HG02763 (cell line): ENCODE results near the gene KCNJ10.
"Not testable (repeated sequence)": the region's sequence is repeated elsewhere in the genome, so short reads cannot be mapped to it uniquely, and the experiment has no call there.

Experiments used
- ATAC-seq: cut with Tn5 transposase; IDR thresholded peaks from one replicate; pipeline ENCODE4 v1.9.1; 2021; ENCODE audit warnings: mild to moderate bottlenecking, moderate library complexity; ENCODE audit not compliant: unreplicated experiment

KCNJ10 gene

GRCh38 chr1:160069460-160070231 is at the start of gene KCNJ10:
Gene KCNJ10, minus strand, starts transcription at chr1:160070160. Its CDS starts 27,628 bp downstream, at chr1:160042532.
- ATAC-seq, result no peak

DNA sequence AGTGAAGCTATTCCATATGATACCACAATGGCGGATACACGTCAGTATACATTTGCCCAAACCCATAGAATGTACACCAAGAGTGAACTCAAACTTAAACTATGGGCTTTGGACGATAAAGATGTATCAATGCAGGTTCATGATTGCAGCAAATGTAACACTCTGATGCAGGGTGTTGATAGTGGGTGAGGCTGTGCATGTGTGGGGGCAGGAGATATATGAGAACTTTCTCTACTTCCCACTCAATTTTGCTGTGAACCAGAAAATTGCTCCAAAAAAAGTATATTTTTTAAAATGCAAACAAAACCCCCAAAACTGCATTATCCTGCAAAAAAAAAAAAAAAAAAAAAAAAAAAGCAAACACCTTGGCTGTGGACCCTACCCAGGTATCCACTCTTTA is 49.0 kb upstream of the KCNJ10 start:
- ATAC-seq, result no peak

DNA sequence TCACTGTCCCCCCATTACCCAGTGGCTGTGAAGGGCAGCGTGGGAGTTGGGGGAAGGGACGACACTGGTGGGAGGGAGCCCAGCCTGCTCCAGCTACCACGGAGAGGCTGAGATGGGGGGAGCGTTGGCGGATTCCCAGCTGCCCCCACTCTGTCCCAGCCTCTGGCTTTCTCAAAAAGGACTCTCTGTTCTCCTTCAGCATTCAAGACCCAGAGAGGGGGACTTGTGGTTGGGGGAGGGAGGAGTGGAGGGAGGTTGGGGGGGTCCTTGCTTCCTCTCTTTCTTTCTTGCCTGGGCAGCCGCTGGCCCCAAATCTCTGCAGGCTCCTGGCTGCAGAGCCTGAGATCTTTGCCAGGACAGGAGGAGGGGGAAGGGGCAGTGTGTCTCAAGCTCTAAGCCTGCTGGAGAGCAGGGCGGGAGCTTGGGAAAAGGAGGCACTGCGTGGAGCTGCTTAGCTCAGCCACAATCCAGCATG is 47.8 kb upstream of the KCNJ10 start:
- ATAC-seq, result no peak

DNA sequence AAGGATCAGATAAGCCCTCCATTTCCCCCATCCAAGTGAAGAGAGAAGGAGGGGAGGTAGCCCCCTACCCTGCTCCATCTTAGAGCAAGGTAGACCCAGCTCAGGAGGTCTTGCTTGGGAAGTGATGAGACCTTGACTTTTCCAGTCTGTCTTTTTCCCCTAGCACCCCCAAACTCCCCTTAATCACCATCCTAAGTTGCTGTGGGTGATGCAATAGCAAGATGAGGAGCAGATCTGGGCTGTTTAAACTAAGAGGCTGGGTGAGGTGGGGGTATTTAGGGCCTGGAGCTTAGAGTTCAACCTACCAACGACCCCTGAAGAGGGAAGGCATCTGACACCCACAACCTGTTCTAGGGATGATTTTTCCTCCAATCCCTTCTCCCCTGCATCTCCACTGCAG is 47.3 kb upstream of the KCNJ10 start:
- ATAC-seq, result no peak

GRCh38 chr1:160116283-160117147 is 46.6 kb upstream of the KCNJ10 start:
- ATAC-seq, result no peak

GRCh38 chr1:160115545-160116282 is 45.8 kb upstream of the KCNJ10 start, which contains the start of gene ATP1A2:
Gene ATP1A2, plus strand, starts transcription at chr1:160115759. Its CDS starts 103 bp downstream, at chr1:160115862.
- ATAC-seq, result no peak

- ATAC-seq, result no peak
These were observed 44.1 kb upstream of the KCNJ10 start for GRCh38 chr1:160114085-160114484.

GRCh38 chr1:160113407-160113806 is 43.4 kb upstream of the KCNJ10 start:
- no peak for ATAC-seq

- no peak for ATAC-seq
These were observed 42.4 kb upstream of the KCNJ10 start for GRCh38 chr1:160112357-160112756.

GRCh38 chr1:160111462-160111861 is 41.5 kb upstream of the KCNJ10 start:
- not testable (repeated sequence) for ATAC-seq

DNA sequence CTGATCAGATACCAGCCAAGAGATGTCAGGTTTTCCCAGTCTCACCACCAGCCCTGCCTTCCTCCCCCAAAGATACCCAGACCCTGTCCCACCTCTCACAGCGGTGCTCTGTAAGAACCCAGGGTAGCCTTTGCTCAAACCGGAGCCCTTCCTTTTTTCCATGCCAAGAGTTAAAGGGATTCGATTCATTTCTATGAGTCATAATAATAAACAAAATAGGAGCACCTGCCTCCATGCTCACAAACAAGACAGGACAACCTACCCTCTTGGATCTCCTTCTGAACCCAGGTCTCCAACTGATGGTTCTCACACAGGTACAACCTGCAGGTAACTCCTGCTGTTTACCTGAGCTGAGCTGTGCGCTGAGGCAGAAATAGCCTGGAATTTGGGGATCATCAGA is 39.7 kb upstream of the KCNJ10 start:
- ATAC-seq, result no peak

DNA sequence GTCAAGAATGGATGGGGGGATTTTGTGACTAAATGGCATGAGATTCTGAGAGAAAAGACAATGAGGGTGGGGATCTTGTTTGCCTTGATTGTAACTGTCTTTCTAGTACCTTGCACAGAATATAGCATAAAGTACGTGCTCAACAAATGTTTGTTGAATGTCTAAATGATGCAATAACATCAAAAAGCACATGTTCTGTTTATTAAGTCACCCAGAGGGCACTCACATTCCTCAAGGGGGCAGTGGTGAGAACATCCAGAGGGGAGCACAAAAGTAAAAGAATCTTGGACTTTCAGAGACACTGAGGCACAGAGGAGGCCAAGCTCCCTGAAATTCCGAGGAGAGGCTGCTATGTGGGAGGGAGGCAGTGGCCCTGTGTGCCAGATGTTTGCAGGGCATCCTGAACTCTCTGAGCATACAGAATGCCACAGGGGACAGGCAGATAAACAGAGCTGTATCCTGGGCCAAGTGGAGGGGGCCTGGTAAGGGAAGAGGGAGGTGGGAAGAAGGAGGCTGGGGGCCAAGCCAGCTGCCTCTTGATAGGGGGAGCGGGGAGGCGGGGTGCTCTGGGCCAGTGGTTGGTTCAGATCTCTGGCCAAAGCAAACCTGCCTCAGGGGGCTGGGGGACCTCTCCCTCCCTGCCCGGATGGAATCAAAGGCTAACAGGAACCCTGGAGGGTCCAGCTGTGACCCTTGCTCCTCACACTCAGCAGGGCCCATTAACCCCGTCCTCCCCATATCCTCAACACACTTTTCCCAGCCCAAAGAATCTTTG is 39.1 kb upstream of the KCNJ10 start:
- ATAC-seq, result no peak

GRCh38 chr1:160107512-160107911 is 37.6 kb upstream of the KCNJ10 start:
- ATAC-seq, result no peak

DNA sequence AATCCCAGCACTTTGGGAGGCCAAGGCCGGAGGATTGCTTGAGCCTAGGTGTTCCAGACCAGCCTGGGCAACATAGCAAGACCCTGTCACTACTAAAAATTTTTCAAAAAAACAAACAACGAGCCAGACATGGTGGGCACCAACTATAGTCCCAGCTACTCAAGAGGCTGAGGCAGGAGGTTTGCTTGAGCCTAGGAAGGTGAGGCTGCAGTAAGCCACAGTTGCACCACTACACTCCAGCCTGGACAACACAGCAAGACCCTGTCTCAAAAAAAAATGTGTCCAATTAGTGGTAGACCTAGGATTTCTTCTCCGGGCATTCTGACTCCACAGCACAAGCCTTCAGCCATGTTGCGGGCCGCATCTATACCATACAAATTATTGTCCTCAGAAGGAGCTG is 35.2 kb upstream of the KCNJ10 start:
- ATAC-seq, result no peak

GRCh38 chr1:160104486-160104885 is 34.5 kb upstream of the KCNJ10 start:
- ATAC-seq, result no peak

DNA sequence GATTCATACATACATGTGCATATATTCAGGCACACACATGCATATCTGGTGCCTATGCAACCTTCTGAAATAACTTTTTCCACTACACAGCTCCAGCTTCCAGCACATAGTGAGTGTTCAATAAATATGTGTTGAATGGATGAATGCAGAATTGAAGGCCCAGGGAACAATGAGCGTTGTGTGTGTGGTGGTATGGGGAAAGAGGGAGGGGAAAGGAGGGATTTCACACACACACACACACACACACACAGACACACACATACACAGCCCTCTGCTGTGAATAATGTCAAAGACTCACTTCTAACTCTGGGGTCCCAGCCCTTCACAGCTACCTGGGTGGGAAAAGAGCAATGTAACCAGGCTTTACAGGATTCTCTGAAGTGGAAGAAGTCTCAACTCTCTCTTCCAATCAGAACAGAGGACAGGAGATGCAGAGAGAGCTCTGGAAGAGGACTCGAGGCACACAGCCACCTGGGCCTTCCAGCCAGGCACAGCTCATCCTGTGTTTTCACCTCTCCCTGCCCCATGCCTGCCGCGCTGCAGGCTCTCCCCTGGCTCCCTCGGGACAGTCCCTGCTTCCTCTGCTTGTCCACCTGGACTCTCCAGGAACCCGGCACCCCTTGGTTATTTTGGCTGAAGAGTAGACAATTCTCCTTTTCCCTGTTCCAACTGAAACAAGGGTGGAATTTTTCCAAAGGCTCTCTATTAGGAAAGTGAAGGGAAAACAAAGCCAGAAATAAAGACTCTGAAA is 33.9 kb upstream of the KCNJ10 start:
- ATAC-seq, result no peak

DNA sequence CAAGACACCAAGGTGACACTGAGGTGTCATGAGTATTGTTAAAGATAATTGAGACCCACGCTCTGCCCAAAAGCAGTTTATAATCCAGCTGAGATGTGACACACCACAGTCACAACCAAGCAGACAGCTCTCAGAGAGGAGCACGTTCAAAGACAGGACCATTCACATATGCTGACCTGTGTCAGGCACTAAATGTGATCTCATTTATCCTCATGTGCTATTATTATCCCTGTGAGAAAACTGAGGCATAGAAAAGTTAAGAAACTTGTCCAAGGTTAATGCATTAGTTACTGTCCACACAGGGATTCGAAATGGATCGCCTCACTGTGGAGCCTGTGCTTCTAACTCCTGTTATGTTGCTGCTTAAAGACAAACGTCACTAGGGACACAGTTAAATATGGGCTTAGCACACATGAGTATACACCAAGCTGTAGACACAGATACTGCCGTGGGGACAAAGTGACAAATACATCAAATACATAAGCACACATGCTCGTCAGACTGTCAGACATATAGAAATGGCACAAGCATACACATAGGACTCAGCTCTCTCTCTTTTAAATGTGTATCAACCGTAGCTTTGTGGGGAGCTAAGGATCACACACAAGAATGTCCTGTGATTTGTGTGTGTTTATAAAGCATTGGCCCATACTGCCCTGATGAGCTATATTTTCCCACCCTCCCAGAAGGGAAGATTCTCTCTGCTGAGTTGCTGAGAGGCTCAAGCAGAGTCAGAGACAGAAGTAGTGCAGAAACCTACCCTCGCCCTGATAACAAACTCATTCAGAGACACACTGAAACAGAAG is 32.0 kb upstream of the KCNJ10 start:
- no peak for ATAC-seq

DNA sequence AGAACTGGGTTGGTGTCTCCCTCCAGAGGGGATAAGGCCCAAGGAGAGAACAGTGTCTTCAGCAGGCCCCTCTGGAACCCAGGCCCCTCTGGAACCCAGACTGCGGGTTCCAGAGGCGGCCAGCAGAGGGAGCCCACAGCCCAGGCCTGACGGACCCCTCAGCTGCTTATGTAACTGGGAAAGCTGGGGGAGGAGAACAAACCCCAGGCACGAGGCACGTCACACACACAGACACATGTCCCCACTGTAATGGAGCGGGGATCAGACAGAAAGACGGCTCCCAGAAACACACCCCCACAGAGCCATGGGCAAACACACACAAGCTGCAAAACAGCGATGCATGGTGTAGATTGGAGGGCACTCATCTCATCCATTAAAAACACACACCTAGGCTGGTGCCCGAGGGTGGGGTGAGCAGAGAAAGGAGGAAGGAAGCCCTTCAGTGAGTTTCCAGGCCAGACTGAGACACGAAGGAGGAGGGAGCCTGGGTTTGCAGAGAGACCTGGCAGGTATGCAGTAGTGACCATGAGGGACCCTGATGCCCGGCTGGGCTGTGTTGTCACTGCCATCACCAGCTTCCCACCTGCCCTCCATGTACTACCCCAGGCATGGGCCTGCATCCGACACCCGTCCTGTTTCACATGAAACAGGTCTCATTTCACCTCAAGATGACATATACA is 31.2 kb upstream of the KCNJ10 start:
- no peak for ATAC-seq
